Mucosa of rectum (tissue), 2 donors: ENCODE measurements around the gene SCP2D1.
"Not testable (repeated sequence)": the region's sequence is repeated elsewhere in the genome, so short reads cannot be mapped to it uniquely, and the experiment has no call there.

ENCODE experiments used
- H3K27ac ChIP-seq, 2 donors: one replicate each; pipeline ENCODE4 v1.7.0; 2013; ENCODE audit warnings: inconsistent platforms in 2 of 2, low read depth in 2 of 2, low read length in 2 of 2
- H3K27me3 ChIP-seq, 2 donors: one replicate each; pipeline ENCODE4 v1.7.0; 2013; ENCODE audit warnings: low read length in 2 of 2; ENCODE audit not compliant: control insufficient read depth in 2 of 2, insufficient read depth in 2 of 2
- H3K36me3 ChIP-seq, 2 donors: one replicate each; pipeline ENCODE4 v1.7.0; 2013; ENCODE audit warnings: low read length in 2 of 2; ENCODE audit not compliant: control insufficient read depth in 2 of 2, insufficient read depth in 2 of 2
- H3K4me1 ChIP-seq, 2 donors: one replicate each; pipeline ENCODE4 v1.7.0; 2013; ENCODE audit warnings: low read length in 2 of 2, mild to moderate bottlenecking in 1 of 2; ENCODE audit not compliant: control insufficient read depth in 2 of 2, insufficient read depth in 2 of 2
- H3K4me3 ChIP-seq, 2 donors: one replicate each; pipeline ENCODE4 v1.7.0; 2013; ENCODE audit warnings: low read length in 2 of 2
- H3K9ac ChIP-seq, 2 donors: one replicate each; pipeline ENCODE4 v1.7.0; 2013; ENCODE audit warnings: low read length in 2 of 2, low read depth in 1 of 2, mild to moderate bottlenecking in 1 of 2
- H3K9me3 ChIP-seq, 2 donors: one replicate each; pipeline ENCODE4 v1.7.0; 2013; ENCODE audit warnings: low read length in 2 of 2; ENCODE audit not compliant: control insufficient read depth in 2 of 2
- donor health status: healthy.
- donor health status: Normal muscosa, but diverticular disease.

Gene SCP2D1

GRCh38 chr20:18813483-18813882, at the start of gene SCP2D1:
Gene SCP2D1, plus strand, starts transcription at chr20:18813783. Its CDS starts 33 bp downstream, at chr20:18813816.
- Histone ChIP-seq H3K4me3 (no peak within 1 kb of the TSS), H3K9ac (no peak within 1 kb of the TSS), H3K4me1 (no peaks in the 10 kb centered on the region), H3K27ac (no peak within 1 kb of the TSS), H3K9me3 (no peaks in the 10 kb centered on the region), H3K27me3 (peaks cover 0 to 2% of the 10 kb centered on the region in 2 donors), H3K36me3 (no peaks in the 10 kb centered on the region)

GRCh38 chr20:18767676-18768075, 45.9 kb upstream of the SCP2D1 start:
- Histone ChIP-seq H3K4me3 (no peak overlapping the region), H3K9ac (no peak overlapping the region), H3K27me3 (no peaks in the 10 kb centered on the region), H3K4me1 (no peaks in the 10 kb centered on the region), H3K27ac (no peak overlapping the region), H3K9me3 (no peaks in the 10 kb centered on the region), H3K36me3 (no peaks in the 10 kb centered on the region)

DNA sequence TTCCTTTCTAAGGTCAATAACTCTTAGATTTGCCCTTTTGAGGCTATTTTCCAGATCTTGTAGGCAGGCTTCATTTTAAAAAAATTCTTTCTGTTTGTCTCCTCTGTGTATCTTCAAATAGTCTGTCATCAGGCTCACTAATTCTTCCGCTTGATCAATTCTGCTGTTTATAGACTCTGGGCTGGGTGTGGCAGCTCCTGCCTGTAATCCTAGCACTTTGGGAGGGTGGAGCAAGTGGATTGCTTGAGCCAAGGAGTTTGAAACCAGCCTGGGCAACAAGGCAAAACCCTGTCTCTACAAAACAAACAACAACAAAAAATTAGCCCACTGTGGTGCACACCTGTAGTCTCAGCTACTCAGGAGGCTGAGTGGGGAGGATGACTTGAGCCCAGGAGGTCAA, 40.0 kb upstream of the SCP2D1 start:
- Histone ChIP-seq H3K4me3 (no peak overlapping the region), H3K9ac (no peak overlapping the region), H3K36me3 (no peaks in the 10 kb centered on the region), H3K4me1 (no peaks in the 10 kb centered on the region), H3K27me3 (no peaks in the 10 kb centered on the region), H3K27ac (no peak overlapping the region), H3K9me3 (no peaks in the 10 kb centered on the region)

DNA sequence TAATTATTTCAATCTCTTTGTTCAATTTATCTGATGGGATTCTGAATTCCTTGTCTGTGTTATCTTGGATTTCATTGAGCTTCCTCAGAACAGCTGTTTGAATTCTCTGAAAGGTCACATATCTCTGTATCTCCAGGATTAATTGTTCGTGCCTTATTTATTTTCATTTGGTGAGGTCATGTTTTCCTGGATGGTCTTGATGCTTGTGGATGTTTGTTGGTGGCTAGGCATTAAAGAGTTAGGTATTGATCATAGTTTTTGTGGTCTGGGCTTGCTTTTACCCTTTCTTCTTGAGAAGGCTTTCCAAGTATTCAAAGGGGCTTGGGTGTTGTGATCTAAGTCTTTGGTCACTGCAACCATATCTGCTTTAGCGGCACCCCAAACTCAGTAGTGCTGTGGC, 39.4 kb upstream of the SCP2D1 start:
- Histone ChIP-seq H3K4me3 (no peak overlapping the region), H3K36me3 (no peaks in the 10 kb centered on the region), H3K4me1 (no peaks in the 10 kb centered on the region), H3K27me3 (no peaks in the 10 kb centered on the region), H3K9me3 (no peaks in the 10 kb centered on the region), H3K27ac (no peak overlapping the region), H3K9ac (no peak overlapping the region)

DNA sequence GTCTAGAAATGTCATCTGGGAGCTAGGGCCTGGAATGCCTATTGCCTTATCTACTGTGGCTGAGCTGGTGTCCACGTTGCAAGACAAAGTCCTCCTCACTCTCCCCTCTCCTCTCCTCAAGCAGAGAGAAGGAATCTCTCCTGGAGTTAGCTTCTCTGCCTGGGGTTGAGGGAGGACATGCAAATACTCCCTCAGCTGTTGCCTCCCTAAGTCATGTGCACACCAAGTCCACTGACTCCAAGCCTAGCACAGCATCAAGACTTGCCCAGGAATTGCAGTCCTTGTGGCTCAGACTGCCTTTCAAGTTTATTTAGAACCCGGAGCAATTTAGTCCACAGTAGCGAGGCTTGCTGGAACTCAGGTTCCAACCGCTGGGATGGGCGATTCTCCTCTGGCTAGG, 38.0 kb upstream of the SCP2D1 start:
- no peaks in the 10 kb centered on the region for H3K4me1 ChIP-seq
- H3K9ac ChIP-seq: no peak overlapping the region
- H3K4me3 ChIP-seq: no peak overlapping the region
- no peaks in the 10 kb centered on the region for H3K36me3 ChIP-seq
- no peak overlapping the region for H3K27ac ChIP-seq
- no peaks in the 10 kb centered on the region for H3K27me3 ChIP-seq
- no peaks in the 10 kb centered on the region for H3K9me3 ChIP-seq

DNA sequence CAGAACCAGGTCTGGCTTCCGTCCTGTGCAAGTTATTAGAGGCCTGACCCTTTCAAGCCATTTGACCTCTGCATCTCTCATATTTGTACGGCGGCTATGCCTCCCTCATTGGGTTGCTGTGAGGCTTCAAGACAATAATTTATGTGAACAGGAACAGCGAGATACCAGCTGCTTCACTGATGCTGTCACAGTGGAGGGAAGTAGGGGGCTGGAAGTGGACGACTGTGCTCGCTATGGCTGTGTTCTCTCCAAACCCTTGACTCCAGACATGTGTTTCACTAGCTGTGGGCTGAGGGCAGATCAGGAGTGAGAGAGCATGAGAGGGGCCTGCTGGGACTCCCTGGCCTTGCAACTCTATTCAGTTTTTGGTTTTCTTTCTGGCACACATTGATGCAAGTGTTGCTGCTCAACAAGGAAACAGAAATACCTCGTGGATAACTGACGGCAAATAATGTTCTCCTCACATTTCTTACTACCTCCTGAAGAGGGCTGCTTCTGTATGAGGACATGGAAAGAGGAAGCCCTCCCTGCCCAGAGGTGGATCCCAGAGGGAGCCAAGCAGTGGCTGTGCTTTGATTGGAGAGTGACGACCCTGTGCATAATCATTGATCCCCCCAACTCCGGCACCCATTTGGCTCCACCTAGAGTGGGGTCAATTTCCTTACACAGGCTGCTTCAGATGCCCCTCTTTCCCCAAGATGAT, 34.7 kb upstream of the SCP2D1 start:
- Histone ChIP-seq H3K4me3 (no peak overlapping the region), H3K9me3 (no peaks in the 10 kb centered on the region), H3K27ac (no peak overlapping the region), H3K4me1 (no peaks in the 10 kb centered on the region), H3K27me3 (no peaks in the 10 kb centered on the region), H3K36me3 (no peaks in the 10 kb centered on the region), H3K9ac (no peak overlapping the region)

DNA sequence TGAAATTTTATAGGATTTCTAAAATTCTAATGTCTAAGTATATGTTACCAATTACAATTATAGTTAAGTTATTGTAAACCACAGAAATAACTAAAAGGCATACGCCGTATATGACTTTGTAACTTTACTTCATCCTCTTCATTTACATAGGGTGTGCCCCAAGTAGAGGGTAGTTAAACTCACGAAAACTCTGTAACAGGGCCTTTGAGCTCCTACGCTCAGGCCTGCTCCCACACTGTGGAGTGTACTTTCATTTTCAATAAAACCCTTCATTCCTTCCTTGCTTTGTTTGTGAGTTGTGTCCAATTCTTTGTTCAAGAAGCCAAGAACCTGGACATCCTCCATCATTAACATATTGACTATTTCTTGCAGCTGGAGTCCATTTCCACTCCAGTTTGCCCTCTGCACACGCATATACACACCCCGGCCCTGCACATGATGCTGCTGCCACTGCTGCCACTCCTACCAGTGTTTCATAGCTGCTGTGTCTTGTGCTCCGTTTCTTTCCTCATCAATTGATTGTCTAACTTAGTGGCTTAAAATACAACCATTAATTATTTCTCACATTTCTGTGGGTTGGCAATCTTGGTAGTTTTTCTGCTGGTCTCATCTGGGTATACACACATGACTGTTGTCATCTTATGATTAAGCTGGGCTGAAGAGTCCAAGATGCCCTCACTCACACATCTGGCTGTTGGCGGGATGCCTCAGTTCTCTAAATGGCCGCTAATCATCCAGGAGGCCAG, 33.0 kb upstream of the SCP2D1 start:
- Histone ChIP-seq H3K27me3 (no peaks in the 10 kb centered on the region), H3K4me1 (no peaks in the 10 kb centered on the region), H3K36me3 (no peaks in the 10 kb centered on the region), H3K9me3 (no peaks in the 10 kb centered on the region), H3K4me3 (no peak overlapping the region), H3K27ac (no peak overlapping the region), H3K9ac (no peak overlapping the region)

DNA sequence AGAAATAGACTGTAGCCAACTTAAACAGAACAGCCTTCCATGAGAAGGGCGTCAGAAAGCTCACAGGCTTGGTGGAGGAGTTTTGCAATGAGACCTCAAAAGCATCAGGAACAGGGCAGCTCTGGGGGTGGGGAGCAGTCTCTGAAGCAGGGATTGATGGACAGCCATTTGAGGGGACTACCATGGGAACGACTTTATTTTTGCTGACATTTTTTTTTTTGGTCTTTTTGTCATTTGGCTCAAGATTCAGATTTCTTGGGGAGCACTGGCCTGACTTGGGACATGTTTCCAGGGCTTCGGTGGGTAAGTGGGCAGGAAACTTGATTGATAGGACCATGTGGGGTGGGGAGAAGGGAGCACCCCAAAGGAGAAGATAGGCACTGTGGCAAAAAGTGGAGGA, 32.1 kb upstream of the SCP2D1 start:
- Histone ChIP-seq H3K27me3 (no peaks in the 10 kb centered on the region), H3K4me1 (no peaks in the 10 kb centered on the region), H3K9ac (no peak overlapping the region), H3K36me3 (no peaks in the 10 kb centered on the region), H3K9me3 (no peaks in the 10 kb centered on the region), H3K27ac (no peak overlapping the region), H3K4me3 (no peak overlapping the region)

GRCh38 chr20:18783385-18783959, 30.1 kb upstream of the SCP2D1 start:
- H3K4me3 ChIP-seq: no peak overlapping the region
- no peak overlapping the region for H3K9ac ChIP-seq
- no peaks in the 10 kb centered on the region for H3K36me3 ChIP-seq
- peaks cover 0 to 2% of the 10 kb centered on the region in 2 donors for H3K27me3 ChIP-seq
- H3K9me3 ChIP-seq: no peaks in the 10 kb centered on the region
- no peak overlapping the region for H3K27ac ChIP-seq
- H3K4me1 ChIP-seq: no peaks in the 10 kb centered on the region

DNA sequence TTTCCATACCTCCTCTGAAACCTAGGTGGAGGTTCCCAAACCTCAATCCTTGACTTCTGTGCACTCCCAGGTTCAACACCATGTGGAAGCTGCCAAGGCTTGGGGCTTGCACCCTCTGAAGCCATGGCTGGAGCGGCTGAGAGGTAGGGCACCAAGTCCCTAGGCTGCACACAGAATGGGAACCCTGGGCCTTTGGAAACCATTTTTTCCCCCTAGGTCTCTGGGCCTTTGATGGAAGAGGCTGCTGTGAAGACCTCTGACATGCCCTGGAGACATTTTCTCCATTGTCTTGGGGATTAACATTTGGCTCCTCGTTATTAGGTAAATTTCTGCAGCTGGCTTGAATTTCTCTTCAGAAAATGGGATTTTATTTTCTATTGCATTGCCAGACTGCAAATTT, 26.5 kb upstream of the SCP2D1 start:
- H3K9me3 ChIP-seq, H3K4me3 ChIP-seq, H3K36me3 ChIP-seq, H3K4me1 ChIP-seq, H3K9ac ChIP-seq, H3K27me3 ChIP-seq, H3K27ac ChIP-seq: not testable (repeated sequence)
